ENCODE results near the gene TMEM244.

DNA sequence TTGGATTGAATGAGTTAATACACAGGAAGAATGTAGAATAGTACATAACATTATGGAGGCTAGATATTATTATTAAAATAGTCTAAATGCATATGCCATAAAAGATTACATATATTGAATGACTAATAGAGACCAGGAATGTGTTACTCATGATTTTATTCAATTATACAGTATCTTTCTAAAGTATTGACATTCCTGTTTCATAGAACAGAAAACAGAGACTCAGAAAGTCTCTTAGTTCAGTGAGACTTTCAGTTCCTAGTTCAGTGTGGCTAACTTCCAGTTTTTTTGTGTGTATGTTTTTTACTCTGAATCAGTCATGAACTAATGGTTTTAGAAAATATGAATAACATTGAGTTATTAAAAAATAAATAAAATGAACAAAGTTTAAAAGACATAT is 34.6 kb upstream of the TMEM244 start:
- TF ChIP-seq EZH2 (IDR thresholded peaks at IDR 0.05; ENCODE audit: borderline replicate concordance, low read depth, low read length, severe bottlenecking), result no peak
- TF ChIP-seq POLR2A (IDR thresholded peaks at IDR 0.05; ENCODE audit: low read depth, low read length), result no peak
- TF ChIP-seq, protein P1, sequence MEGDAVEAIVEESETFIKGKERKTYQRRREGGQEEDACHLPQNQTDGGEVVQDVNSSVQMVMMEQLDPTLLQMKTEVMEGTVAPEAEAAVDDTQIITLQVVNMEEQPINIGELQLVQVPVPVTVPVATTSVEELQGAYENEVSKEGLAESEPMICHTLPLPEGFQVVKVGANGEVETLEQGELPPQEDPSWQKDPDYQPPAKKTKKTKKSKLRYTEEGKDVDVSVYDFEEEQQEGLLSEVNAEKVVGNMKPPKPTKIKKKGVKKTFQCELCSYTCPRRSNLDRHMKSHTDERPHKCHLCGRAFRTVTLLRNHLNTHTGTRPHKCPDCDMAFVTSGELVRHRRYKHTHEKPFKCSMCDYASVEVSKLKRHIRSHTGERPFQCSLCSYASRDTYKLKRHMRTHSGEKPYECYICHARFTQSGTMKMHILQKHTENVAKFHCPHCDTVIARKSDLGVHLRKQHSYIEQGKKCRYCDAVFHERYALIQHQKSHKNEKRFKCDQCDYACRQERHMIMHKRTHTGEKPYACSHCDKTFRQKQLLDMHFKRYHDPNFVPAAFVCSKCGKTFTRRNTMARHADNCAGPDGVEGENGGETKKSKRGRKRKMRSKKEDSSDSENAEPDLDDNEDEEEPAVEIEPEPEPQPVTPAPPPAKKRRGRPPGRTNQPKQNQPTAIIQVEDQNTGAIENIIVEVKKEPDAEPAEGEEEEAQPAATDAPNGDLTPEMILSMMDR (IDR thresholded peaks at IDR 0.05; ENCODE audit: extremely low read depth in 1 of 2, insufficient read depth in 1 of 2, low read depth in 1 of 2, low read length in 2 of 2), result no peak
- no peak for TF ChIP-seq MYC (IDR thresholded peaks at IDR 0.05; ENCODE audit: low read depth, low read length)
- TF ChIP-seq GATA2 (IDR thresholded peaks at IDR 0.05; ENCODE audit: insufficient read depth, insufficient read length, low read depth, low read length), result no peak
- TF ChIP-seq POLR2AphosphoS5 (IDR thresholded peaks at IDR 0.05; ENCODE audit: insufficient read depth, low read depth, low read length), result no peak
- TF ChIP-seq, protein P2, sequence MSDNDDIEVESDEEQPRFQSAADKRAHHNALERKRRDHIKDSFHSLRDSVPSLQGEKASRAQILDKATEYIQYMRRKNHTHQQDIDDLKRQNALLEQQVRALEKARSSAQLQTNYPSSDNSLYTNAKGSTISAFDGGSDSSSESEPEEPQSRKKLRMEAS (IDR thresholded peaks at IDR 0.05; ENCODE audit: insufficient read depth, insufficient read length), result no peak
- TF ChIP-seq JUN (IDR thresholded peaks at IDR 0.05; ENCODE audit: borderline replicate concordance, insufficient read depth, insufficient read length, low read depth), result peak; percentile 9

Measured in endothelial cell of umbilical vein (primary cell).